OCI-LY1 (cell line): ENCODE measurements around the gene BORCS8.

Experiments
- EZH2 ChIP-seq: fragments of 200-600 bp; sonication (generic), shearing (Covaris generic); IDR thresholded peaks from 2 replicates; pipeline ENCODE4 v1.8.0; 2017; ENCODE audit warnings: borderline replicate concordance, mixed run types, mild to moderate bottlenecking, antibody characterized with exemption, low read length, moderate library complexity, mixed read lengths
- TF ChIP-seq, protein P1 (sequence below): fragments of 200-600 bp; sonication (generic), shearing (Covaris generic); IDR thresholded peaks from 2 replicates; pipeline ENCODE4 v1.5.1; 2017; ENCODE audit warnings: mild to moderate bottlenecking, antibody characterized with exemption, low read length, moderate library complexity, mixed read lengths

GRCh38 chr19:19160461-19161035 is 31.4 kb downstream of the BORCS8 start:
- TF ChIP-seq, protein P1, sequence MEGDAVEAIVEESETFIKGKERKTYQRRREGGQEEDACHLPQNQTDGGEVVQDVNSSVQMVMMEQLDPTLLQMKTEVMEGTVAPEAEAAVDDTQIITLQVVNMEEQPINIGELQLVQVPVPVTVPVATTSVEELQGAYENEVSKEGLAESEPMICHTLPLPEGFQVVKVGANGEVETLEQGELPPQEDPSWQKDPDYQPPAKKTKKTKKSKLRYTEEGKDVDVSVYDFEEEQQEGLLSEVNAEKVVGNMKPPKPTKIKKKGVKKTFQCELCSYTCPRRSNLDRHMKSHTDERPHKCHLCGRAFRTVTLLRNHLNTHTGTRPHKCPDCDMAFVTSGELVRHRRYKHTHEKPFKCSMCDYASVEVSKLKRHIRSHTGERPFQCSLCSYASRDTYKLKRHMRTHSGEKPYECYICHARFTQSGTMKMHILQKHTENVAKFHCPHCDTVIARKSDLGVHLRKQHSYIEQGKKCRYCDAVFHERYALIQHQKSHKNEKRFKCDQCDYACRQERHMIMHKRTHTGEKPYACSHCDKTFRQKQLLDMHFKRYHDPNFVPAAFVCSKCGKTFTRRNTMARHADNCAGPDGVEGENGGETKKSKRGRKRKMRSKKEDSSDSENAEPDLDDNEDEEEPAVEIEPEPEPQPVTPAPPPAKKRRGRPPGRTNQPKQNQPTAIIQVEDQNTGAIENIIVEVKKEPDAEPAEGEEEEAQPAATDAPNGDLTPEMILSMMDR: no peak
- no peak for TF ChIP-seq EZH2
